ENCODE data around the gene KRT4.
"Not testable (repeated sequence)": the region's sequence is repeated elsewhere in the genome, so short reads cannot be mapped to it uniquely, and the experiment has no call there.

Gene KRT4

DNA sequence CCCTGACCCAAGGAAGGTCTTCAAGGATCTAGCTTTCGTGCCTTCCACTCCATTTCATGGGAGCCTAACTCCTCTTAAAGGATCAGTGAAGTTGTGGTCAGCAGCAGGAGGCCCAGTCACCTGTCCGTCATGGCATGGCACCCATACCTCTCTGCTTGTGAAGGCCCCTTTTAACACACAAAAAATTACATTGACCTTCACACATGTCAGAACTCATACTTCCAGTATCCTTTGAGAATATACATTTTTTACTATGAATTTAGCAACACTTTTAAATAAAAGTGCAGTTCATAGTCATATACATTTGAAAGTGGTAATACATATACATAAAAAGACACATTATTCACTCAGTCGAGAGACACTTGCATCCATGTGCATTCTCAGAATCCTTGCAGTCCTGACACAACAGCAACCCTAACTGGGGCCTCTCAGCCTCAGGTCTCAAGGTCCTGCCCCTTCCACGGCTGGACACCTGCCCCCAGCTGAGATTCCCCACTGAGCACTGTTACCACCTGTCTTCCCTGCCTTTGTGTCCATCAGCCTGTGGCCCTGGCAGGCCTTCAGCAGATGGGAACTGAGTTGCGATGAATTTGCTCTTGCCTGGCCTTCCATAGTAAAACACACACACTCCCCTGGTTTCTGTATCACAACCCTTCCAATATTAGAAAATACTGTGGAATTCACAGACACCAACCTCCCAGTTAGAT, 14.3 kb downstream of the KRT4 start:
- no peak for TF ChIP-seq Cebpa-rat (IDR thresholded peaks at IDR 0.05)
- no peaks in the 10 kb centered on the region for H3K4me1 ChIP-seq
- no peaks in the 10 kb centered on the region for H3K9me3 ChIP-seq
- no peak overlapping the region for H3K4me2 ChIP-seq
- H3K36me3 ChIP-seq: no peaks in the 10 kb centered on the region
- no peaks in the 10 kb centered on the region for H4K20me1 ChIP-seq
- H3K9ac ChIP-seq: no peak overlapping the region
- H3K27ac ChIP-seq: no peak overlapping the region
- no peaks in the 10 kb centered on the region for H3K27me3 ChIP-seq
- no peak overlapping the region for H3K4me3 ChIP-seq

DNA sequence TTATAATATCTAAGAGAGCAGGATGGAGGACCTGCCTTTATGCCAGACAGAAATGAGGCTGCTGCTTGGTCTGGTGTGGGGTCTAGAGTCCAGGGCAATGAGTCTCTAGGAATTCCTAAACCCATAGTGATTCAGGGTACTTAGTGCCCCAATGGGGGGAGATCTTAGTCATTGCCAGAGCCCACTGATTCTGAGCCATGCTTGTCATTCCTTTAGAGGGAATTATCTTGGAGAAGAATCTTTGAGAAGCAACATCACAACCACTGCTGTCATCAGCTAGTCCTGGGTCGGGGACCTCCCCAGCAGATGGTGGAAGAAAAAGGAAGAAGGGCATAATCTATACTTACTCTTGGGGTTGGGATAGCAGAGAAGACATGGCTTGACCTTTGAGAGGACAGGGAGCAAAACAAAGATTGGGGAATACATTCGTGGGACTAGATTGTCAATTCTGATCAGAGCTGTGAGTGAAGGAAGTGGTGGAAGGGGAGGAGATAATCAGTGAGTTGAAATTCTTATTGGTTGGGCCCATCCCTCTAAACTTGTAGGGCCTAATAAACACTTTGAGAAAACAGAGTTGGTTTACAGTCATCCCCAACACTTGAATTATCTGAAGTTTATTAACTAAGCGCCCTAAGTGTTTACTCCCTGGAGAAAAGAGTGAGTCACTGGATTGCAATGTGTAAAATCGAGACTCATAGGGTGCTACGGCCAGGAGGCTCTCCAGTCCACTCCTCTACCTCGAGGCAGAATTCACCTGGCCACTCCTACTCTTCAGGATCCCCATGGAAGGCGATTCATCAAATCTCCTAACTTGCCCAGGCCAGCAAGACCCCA, 15.0 kb downstream of the KRT4 start:
- H3K9ac ChIP-seq: no peak overlapping the region
- no peak overlapping the region for H3K27ac ChIP-seq
- no peak overlapping the region for H3K4me2 ChIP-seq
- no peaks in the 10 kb centered on the region for H3K27me3 ChIP-seq
- no peak for TF ChIP-seq Cebpa-rat (IDR thresholded peaks at IDR 0.05)
- H3K4me3 ChIP-seq: no peak overlapping the region
- no peaks in the 10 kb centered on the region for H3K36me3 ChIP-seq
- no peaks in the 10 kb centered on the region for H3K9me3 ChIP-seq
- H4K20me1 ChIP-seq: no peaks in the 10 kb centered on the region
- H3K4me1 ChIP-seq: no peaks in the 10 kb centered on the region

DNA sequence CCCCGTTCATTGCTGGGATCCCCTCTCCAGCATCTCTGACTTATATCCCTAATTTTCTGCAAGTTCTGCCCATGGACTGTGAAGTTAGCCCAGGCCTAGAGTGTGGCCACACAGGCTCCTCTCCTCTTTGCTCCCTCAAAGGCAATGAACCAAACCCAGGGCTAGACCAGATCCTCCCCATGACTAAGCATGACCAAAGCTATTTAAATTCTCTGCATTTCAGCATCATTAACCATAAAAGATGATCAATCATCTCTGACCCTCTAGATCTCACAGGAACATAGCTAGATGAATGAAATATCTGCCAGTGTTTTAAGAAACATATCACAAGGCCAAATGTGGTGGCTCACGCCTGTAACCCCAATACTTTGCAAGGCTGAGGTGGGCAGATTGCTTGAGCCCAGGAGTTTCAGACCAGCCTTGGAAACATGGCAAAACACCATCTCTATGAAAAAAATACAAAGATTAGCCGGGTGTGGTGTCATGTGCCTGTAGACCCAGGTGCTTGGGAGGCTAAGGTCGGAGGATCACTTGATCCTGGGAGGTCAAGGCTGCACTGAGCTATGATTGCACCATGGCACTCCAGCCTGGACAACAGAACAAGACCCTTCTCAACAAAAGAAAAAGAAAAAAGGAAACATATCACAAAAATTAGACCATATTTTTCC, 15.8 kb downstream of the KRT4 start:
- no peak for TF ChIP-seq Cebpa-rat (IDR thresholded peaks at IDR 0.05)
- Histone ChIP-seq H3K9me3 (no peaks in the 10 kb centered on the region), H3K27me3 (no peaks in the 10 kb centered on the region), H4K20me1 (no peaks in the 10 kb centered on the region), H3K4me1 (no peaks in the 10 kb centered on the region), H3K9ac (no peak overlapping the region), H3K4me3 (no peak overlapping the region), H3K36me3 (no peaks in the 10 kb centered on the region), H3K4me2 (no peak overlapping the region), H3K27ac (no peak overlapping the region)

DNA sequence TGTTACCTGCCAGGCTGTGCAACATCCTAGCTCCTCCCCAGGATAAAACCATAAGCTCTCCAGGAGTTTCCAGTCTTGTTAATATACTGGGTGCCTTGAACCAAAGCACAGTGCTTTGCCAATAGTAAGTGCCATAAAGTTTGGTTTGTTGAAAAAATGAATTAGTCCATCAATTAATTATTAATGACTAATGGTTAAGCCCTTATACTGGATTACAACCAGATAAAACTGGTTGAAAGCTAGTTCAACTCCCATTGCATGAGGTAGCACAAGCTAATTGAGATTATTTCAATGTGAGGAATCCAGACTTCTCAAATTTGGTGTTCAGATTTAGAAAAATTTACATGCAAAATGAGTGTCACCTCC, 16.4 kb downstream of the KRT4 start:
- no peaks in the 10 kb centered on the region for H3K27me3 ChIP-seq
- no peak overlapping the region for H3K4me2 ChIP-seq
- TF ChIP-seq Cebpa-rat (IDR thresholded peaks at IDR 0.05): no peak
- no peak overlapping the region for H3K9ac ChIP-seq
- H3K9me3 ChIP-seq: no peaks in the 10 kb centered on the region
- no peaks in the 10 kb centered on the region for H3K4me1 ChIP-seq
- no peak overlapping the region for H3K4me3 ChIP-seq
- no peaks in the 10 kb centered on the region for H4K20me1 ChIP-seq
- no peak overlapping the region for H3K27ac ChIP-seq
- no peaks in the 10 kb centered on the region for H3K36me3 ChIP-seq

DNA sequence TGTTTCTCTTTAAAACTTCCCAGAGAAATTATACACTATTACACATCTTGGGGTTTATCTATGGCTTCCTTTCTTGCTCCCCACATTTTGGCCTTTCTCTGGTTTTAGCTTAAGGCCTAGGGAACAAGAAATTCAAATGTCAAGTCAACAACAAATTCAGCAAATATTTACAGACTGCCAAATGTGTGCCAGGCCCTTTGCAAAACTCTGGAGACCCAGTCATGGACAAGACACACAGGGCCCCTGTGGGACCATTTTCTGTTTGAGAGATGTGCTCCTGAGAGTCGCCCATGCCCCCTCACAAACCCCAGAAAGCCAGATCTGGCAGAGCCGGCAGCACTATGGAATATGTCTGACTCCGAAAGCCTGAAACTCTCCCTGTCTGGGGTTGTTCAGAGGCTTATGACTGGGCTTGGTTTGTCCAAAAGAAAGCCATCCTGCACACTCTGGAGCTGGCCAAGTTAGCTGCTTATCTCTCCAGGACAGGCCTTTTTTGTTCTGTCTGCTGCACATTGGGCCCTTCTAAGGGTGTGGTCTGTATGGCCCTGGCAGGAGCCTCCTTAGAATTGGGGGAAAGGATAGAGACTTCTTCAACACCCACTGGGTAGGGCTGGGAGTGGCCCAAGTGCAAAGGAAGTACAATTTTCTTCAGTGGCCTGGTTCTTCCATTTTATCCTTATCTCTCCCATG, 16.9 kb downstream of the KRT4 start:
- no peaks in the 10 kb centered on the region for H3K9me3 ChIP-seq
- H3K4me3 ChIP-seq: no peak overlapping the region
- no peaks in the 10 kb centered on the region for H3K36me3 ChIP-seq
- no peaks in the 10 kb centered on the region for H4K20me1 ChIP-seq
- H3K4me2 ChIP-seq: no peak overlapping the region
- no peaks in the 10 kb centered on the region for H3K4me1 ChIP-seq
- H3K9ac ChIP-seq: no peak overlapping the region
- TF ChIP-seq Cebpa-rat (IDR thresholded peaks at IDR 0.05): no peak
- no peak overlapping the region for H3K27ac ChIP-seq
- H3K27me3 ChIP-seq: no peaks in the 10 kb centered on the region

DNA sequence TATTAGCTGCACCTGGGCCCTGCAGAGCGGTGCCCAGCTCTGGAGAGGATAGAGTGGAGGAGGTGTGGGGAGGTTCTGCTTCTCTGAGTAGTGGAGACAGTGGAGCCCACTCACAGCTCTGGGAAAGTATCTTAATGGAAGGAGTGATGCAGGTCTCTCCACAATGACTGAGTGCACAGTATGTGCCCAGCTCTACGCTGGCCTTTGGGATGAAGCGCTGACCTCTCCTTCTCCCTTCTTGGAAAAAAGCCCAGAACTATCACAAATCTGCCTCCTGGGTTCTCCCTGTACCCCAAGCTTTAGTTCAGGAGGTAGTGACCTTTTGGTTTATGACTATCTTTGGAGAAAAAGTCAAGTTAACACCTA, 17.5 kb downstream of the KRT4 start:
- TF ChIP-seq Cebpa-rat (IDR thresholded peaks at IDR 0.05): no peak

DNA sequence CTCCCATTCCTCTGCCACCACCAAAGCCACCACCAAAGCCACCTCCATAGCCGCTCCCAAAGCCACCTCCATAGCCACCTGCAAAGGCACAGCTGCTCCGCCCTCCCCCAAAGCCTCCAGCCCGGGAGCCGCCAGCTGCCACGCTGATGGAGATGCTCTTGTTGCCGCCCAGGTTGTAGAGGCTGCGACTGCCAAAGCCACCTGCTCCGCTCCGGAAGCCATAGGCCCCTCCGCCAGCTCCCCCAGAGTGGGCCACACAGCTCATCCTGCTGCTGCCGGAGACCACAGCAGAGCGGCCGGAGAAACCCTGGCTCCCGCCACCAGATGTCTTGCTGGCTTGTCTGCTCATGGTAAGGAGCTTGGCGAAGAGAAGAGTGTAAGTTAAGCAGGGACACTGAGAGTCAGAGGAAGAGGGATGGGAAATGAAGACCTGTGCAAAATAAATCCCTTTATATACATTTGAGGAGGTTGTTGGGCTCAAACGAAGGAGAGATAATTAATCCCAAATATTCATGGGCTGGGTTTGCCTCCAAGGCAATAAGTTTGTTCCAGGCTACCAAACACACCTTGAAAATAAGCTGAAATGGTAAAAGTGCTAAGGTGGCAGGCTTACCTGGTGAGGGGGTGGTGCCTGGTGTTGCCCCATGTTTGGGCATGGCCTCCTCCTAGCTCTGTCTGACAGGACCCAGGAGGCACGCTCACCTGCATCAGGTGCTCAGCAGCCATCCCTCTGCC, 18.1 kb downstream of the KRT4 start, which contains the start of gene KRT3:
TSS of gene KRT3 (minus strand) at position 424 of the 735 bp plus-strand sequence. CDS start at position 349, 75 bp downstream.
- Histone ChIP-seq H3K27me3 (no peaks in the 10 kb centered on the region), H3K4me1 (no peaks in the 10 kb centered on the region)

More for the DNA sequence above, 17.5 kb downstream of the KRT4 start:
- Histone ChIP-seq H3K9ac (no peak overlapping the region), H3K36me3 (no peaks in the 10 kb centered on the region), H3K27ac (no peak overlapping the region), H3K4me1 (no peaks in the 10 kb centered on the region), H3K9me3 (no peaks in the 10 kb centered on the region), H3K4me3 (no peak overlapping the region), H3K4me2 (no peak overlapping the region), H4K20me1 (no peaks in the 10 kb centered on the region), H3K27me3 (no peaks in the 10 kb centered on the region)

DNA sequence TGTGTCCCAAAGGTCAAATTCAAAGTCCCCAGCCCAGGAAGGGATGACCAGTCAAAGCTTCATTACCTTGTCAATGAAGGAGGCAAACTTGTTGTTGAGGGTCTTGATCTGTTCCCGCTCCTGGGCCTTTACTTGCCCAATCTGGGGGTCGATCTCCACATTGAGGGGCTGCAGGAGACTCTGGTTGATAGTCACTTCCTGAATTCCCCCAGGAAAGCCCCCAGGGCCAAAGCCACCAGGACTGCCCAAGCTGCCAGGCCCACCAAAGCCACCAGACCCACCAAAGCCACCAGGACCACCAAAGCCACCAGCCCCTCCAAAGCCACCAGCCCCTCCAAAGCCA, 18.6 kb downstream of the KRT4 start:
- H3K36me3 ChIP-seq, H3K9ac ChIP-seq, H3K4me3 ChIP-seq, H3K4me2 ChIP-seq, H3K27me3 ChIP-seq, H3K4me1 ChIP-seq, H4K20me1 ChIP-seq, H3K27ac ChIP-seq, H3K9me3 ChIP-seq: not testable (repeated sequence)

More for the DNA sequence above, 18.1 kb downstream of the KRT4 start, which contains the start of gene KRT3:
- Histone ChIP-seq H3K9me3 (no peaks in the 10 kb centered on the region), H4K20me1 (no peaks in the 10 kb centered on the region), H3K27ac (no peak within 1 kb of the TSS), H3K4me2 (no peak within 1 kb of the TSS), H3K36me3 (no peaks in the 10 kb centered on the region), H3K4me3 (no peak within 1 kb of the TSS), H3K9ac (no peak within 1 kb of the TSS)
- TF ChIP-seq Cebpa-rat (IDR thresholded peaks at IDR 0.05): no peak

Data from BLaER1 (cell line).